ENCODE data around the gene GAB2.
"Not testable (repeated sequence)": the region's sequence is repeated elsewhere in the genome, so short reads cannot be mapped to it uniquely, and the experiment has no call there.

The GAB2 gene

GRCh38 chr11:78223320-78223954, 194.2 kb downstream of the GAB2 start (continued):
- TF ChIP-seq, protein P1, sequence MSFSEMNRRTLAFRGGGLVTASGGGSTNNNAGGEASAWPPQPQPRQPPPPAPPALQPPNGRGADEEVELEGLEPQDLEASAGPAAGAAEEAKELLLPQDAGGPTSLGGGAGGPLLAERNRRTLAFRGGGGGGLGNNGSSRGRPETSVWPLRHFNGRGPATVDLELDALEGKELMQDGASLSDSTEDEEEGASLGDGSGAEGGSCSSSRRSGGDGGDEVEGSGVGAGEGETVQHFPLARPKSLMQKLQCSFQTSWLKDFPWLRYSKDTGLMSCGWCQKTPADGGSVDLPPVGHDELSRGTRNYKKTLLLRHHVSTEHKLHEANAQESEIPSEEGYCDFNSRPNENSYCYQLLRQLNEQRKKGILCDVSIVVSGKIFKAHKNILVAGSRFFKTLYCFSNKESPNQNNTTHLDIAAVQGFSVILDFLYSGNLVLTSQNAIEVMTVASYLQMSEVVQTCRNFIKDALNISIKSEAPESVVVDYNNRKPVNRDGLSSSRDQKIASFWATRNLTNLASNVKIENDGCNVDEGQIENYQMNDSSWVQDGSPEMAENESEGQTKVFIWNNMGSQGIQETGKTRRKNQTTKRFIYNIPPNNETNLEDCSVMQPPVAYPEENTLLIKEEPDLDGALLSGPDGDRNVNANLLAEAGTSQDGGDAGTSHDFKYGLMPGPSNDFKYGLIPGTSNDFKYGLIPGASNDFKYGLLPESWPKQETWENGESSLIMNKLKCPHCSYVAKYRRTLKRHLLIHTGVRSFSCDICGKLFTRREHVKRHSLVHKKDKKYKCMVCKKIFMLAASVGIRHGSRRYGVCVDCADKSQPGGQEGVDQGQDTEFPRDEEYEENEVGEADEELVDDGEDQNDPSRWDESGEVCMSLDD (tag by site-specific recombination; IDR thresholded peaks at IDR 0.05) = no peak

- POLR2A ChIA-PET; H3K9me3 ChIP-seq (ENCODE audit: control insufficient read depth, insufficient read depth, low read depth, low read length); H3K4me1 ChIP-seq (ENCODE audit: control insufficient read depth, insufficient read depth, low read length); H3K4me3 ChIP-seq (ENCODE audit: low read depth, low read length); H3K27ac ChIP-seq (ENCODE audit: extremely low read depth, low read depth, low read length); CTCF ChIA-PET: not testable (repeated sequence)
- H3K36me3 ChIP-seq (ENCODE audit: control insufficient read depth in 2 of 2, insufficient read depth in 1 of 2, low read length in 2 of 2) = peaks cover 0 to 63% of the 10 kb centered on the region in 2 experiments; a peak in 1 of 3 replicates
Measured at GRCh38 chr11:78222726-78223125, 194.9 kb downstream of the GAB2 start.

- Histone ChIP-seq H3K4me3 (ENCODE audit: low read depth, low read length) (no peak overlapping the region), H3K36me3 (ENCODE audit: control insufficient read depth in 2 of 2, insufficient read depth in 1 of 2, low read length in 2 of 2) (peaks cover 0 to 68% of the 10 kb centered on the region in 2 experiments; a peak in 1 of 3 replicates), H3K4me1 (ENCODE audit: control insufficient read depth, insufficient read depth, low read length) (no peaks in the 10 kb centered on the region), H3K27ac (ENCODE audit: extremely low read depth, low read depth, low read length) (no peak overlapping the region), H3K9me3 (ENCODE audit: control insufficient read depth, insufficient read depth, low read depth, low read length) (no peaks in the 10 kb centered on the region)
- TF ChIP-seq ZNF140 (tag by site-specific recombination; IDR thresholded peaks at IDR 0.05) (no peak), ZNF214 (tag by site-specific recombination; IDR thresholded peaks at IDR 0.05; ENCODE audit: borderline replicate concordance) (no peak), ZNF248 (tag by site-specific recombination; IDR thresholded peaks at IDR 0.05) (no peak), ZNF571 (tag by site-specific recombination; IDR thresholded peaks at IDR 0.05) (no peak), ZNF426 (tag by site-specific recombination; IDR thresholded peaks at IDR 0.05) (no peak), SP3 (tag by site-specific recombination; IDR thresholded peaks at IDR 0.05) (no peak), ZNF621 (tag by site-specific recombination; IDR thresholded peaks at IDR 0.05) (no peak), ZNF501 (tag by site-specific recombination; IDR thresholded peaks at IDR 0.05) (no peak), ZNF354C (tag by site-specific recombination; IDR thresholded peaks at IDR 0.05; ENCODE audit: borderline replicate concordance, low read depth) (no peak)
- CTCF ChIA-PET = no interaction called here
- POLR2A ChIA-PET = no interaction called here
Measured at GRCh38 chr11:78221396-78222315, 196.0 kb downstream of the GAB2 start.

DNA sequence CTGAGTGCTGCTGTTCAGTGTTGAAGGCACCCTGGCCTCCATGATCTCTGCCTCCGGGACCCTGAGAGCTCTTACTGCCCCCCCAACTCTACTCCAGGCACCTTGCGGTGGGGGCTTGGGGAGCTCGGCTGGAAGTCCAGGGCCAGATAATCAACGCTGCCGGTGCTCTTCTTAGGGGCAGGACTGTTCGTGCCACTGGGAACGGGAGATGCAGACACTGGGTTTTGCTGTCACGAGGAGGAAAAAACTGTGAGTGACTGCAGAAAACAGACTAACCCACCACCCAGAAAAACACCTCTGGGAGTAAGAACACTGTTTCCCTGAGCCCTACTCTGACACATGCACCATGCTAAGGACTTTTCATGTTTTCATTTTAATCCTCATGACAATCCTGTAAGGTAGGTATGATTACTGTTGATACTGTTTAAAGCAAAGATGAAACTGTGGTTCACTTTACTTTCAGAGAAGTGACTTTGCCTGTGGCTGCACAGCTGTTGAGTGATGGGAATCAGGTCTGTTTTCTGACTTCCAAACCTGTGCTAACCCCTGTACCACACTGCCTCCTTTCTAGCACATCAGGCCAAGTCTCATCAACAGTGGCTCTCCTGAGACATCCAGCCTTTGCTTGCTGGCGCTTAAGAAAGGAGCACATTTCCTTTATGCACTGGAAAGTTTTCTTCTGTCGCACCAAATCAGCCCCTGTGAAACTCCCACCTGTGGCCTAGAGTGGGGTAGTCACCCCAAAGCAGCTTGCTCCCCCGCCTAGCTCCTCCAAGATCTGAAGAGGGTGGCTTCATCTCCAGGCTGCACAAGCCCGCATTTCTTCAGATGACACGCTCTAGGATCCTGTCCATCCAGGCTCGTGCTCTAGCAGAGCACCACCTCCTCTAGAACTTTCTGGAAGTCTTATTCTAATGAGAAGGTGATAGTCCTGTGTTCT, 197.1 kb downstream of the GAB2 start:
- Histone ChIP-seq H3K27ac (ENCODE audit: extremely low read depth, low read depth, low read length) (no peak overlapping the region), H3K4me1 (ENCODE audit: control insufficient read depth, insufficient read depth, low read length) (no peaks in the 10 kb centered on the region), H3K9me3 (ENCODE audit: control insufficient read depth, insufficient read depth, low read depth, low read length) (no peaks in the 10 kb centered on the region), H3K36me3 (ENCODE audit: control insufficient read depth in 2 of 2, insufficient read depth in 1 of 2, low read length in 2 of 2) (peaks cover 0 to 75% of the 10 kb centered on the region in 2 experiments; a peak in 1 of 3 replicates), H3K4me3 (ENCODE audit: low read depth, low read length) (no peak overlapping the region)
- ChIA-PET CTCF (interaction anchor here (0.6 to 2.3 kb wide), 2 partner anchors 7 to 495 kb away, joined by 3 to 6 read pairs; no protein-coding TSS in a partner anchor), POLR2A (no interaction called here)
- TF ChIP-seq WT1 (tag by site-specific recombination; IDR thresholded peaks at IDR 0.05) (no peak), OSR2 (tag by site-specific recombination; IDR thresholded peaks at IDR 0.05) (no peak), ZNF561 (tag by site-specific recombination; IDR thresholded peaks at IDR 0.05; ENCODE audit: borderline replicate concordance) (no peak), ZNF114 (tag by site-specific recombination; IDR thresholded peaks at IDR 0.05) (no peak), ZBTB21 (tag by site-specific recombination; IDR thresholded peaks at IDR 0.05) (no peak)
